Panc1 (cell line): ENCODE measurements around the gene NAGK. TPM values are rescaled to one million over a fixed set of nuclear protein-coding genes. Genes with fewer than 3 reads are reported as not detected.

ENCODE experiments used
- ATAC-seq: fragments of 200-7000 bp; cut with Tn5 transposase; 2 replicates; pipeline ENCODE4 v1.9.1; 2020; ENCODE audit warnings: mild to moderate bottlenecking, moderate library complexity
- BruUV-seq: library from RNA; stranded (reverse); fragments of 400-500 nt; replicated peaks from 2 replicates; lab custom pipeline; 2021; lab: Mats Ljungman, UMichigan
- CTCF ChIA-PET: fragments of 300-600 bp; sonication (Branson Sonifier 250); formaldehyde crosslinking; loops from one replicate; lab custom pipeline; 2022; ENCODE audit warnings: antibody characterized with exemption; lab: Charles Lee
- POLR2A ChIA-PET: fragments of 300-600 bp; sonication (Branson Sonifier 250); formaldehyde crosslinking; loops from one replicate; lab custom pipeline; 2022; ENCODE audit warnings: antibody characterized with exemption; lab: Charles Lee
- DNase-seq: peaks from one replicate; pipeline ENCODE4 v3.0.0-alpha.2; 2010; ENCODE audit warnings: low read depth, low spot score
- H3K27ac ChIP-seq: 2 replicates; pipeline ENCODE4 v1.5.1; 2011; ENCODE audit warnings: mild to moderate bottlenecking, low read length, inconsistent platforms
- H3K27me3 ChIP-seq: fragments of 200-500 bp; sonication (Bioruptor generic); 2 replicates; pipeline ENCODE4 v1.6.0; 2014; ENCODE audit warnings: low read length, inconsistent platforms; ENCODE audit not compliant: control insufficient read depth, insufficient read depth
- H3K36me3 ChIP-seq: fragments of 200-500 bp; sonication (Bioruptor generic); 2 replicates; pipeline ENCODE4 v1.5.1; 2014; ENCODE audit warnings: inconsistent platforms, mild to moderate bottlenecking, low read length, moderate library complexity; ENCODE audit not compliant: control insufficient read depth, insufficient read depth
- H3K4me1 ChIP-seq: 2 replicates; pipeline ENCODE4 v1.5.1; 2011; ENCODE audit warnings: inconsistent platforms, mild to moderate bottlenecking, low read length, moderate library complexity; ENCODE audit not compliant: control insufficient read depth, insufficient read depth
- H3K4me3 ChIP-seq, 2 experiments: 2 replicates each; pipeline ENCODE4 v1.5.1; 2011 to 2012; ENCODE audit warnings: low read depth in 2 of 2, low read length in 2 of 2, mild to moderate bottlenecking in 2 of 2, inconsistent platforms in 1 of 2, moderate library complexity in 1 of 2
- H3K9me3 ChIP-seq: fragments of 200-500 bp; sonication (Bioruptor generic); 2 replicates; pipeline ENCODE4 v1.5.1; 2014; ENCODE audit warnings: low read depth, mild to moderate bottlenecking, inconsistent platforms, low read length, moderate library complexity; ENCODE audit not compliant: control insufficient read depth, insufficient read depth
- CTCF ChIP-seq: fragments of 450-650 bp; IDR thresholded peaks from 2 replicates; pipeline ENCODE4 v1.5.1; 2017; ENCODE audit warnings: mild to moderate bottlenecking
- POLR2AphosphoS5 ChIP-seq: IDR thresholded peaks from 2 replicates; pipeline ENCODE4 v1.6.1; 2012; ENCODE audit warnings: mild to moderate bottlenecking, low read depth, low read length, moderate library complexity
- REST ChIP-seq, 2 experiments: IDR thresholded peaks; 2 replicates each; pipeline ENCODE4 v1.6.1; 2011 to 2012; ENCODE audit warnings: low read depth in 2 of 2, control low read depth in 1 of 2, low read length in 1 of 2, mild to moderate bottlenecking in 1 of 2, moderate library complexity in 1 of 2; ENCODE audit not compliant: insufficient read depth in 1 of 2
- SIN3A ChIP-seq: IDR thresholded peaks from 2 replicates; pipeline ENCODE4 v1.6.1; 2012; ENCODE audit warnings: low read depth, mild to moderate bottlenecking, low read length, moderate library complexity, borderline replicate concordance; ENCODE audit not compliant: insufficient read depth
- TCF7L2 ChIP-seq: IDR thresholded peaks from 2 replicates; pipeline ENCODE4 v1.6.1; 2011; ENCODE audit warnings: mild to moderate bottlenecking, low read depth, low read length, inconsistent platforms
- in situ Hi-C: cut with HindIII; loops from 2 replicates; pipeline ENCODE4 v1.10.0; 2016; ENCODE audit warnings: low sequenced_read_pairs, low pct_unique_long_range_greater_than_20kb
- intact Hi-C: fragments of 100-400 bp; cut with micrococcal nuclease; formaldehyde crosslinking; loops from one replicate; pipeline ENCODE4 v1.10.0; 2022; ENCODE audit not compliant: unreplicated experiment
- total RNA-seq: library from RNA; stranded (reverse); gene quantifications from one replicate; pipeline ENCODE4 v1.2.1, GENCODE V29; 2021; ENCODE audit not compliant: unreplicated experiment

The NAGK gene
- total RNA-seq, 1 experiment from 2014 or later, result 80.2 TPM

- ChIA-PET CTCF (no interaction called here), POLR2A (no interaction called here)
- in situ Hi-C loops, result no loop called here
- Histone ChIP-seq H3K27ac (no peak overlapping the region), H3K4me1 (no peaks in the 10 kb centered on the region), H3K4me3 (no peak overlapping the region), H3K9me3 (no peaks in the 10 kb centered on the region), H3K27me3 (no peaks in the 10 kb centered on the region), H3K36me3 (no peaks in the 10 kb centered on the region)
- no TSS peak for BruUV-seq
- TF ChIP-seq TCF7L2, result no peak
- no peak for TF ChIP-seq REST (IDR thresholded peaks at IDR 0.05; ENCODE audit: insufficient read depth in 1 of 2, low read depth in 2 of 2, low read length in 1 of 2)
- no peak for TF ChIP-seq POLR2AphosphoS5
- TF ChIP-seq CTCF, result no peak
- no peak for TF ChIP-seq SIN3A
- DNase-seq (no peak), ATAC-seq (no peak)
- intact Hi-C loops, result no loop called here
Measured at GRCh38 chr2:71113843-71114242, 45.4 kb downstream of the NAGK start.

- Histone ChIP-seq H3K36me3 (no peaks in the 10 kb centered on the region), H3K9me3 (no peaks in the 10 kb centered on the region), H3K4me1 (no peaks in the 10 kb centered on the region), H3K4me3 (no peak overlapping the region), H3K27me3 (no peaks in the 10 kb centered on the region), H3K27ac (no peak overlapping the region)
- in situ Hi-C loops, result no loop called here
- POLR2A ChIA-PET, result no interaction called here
- no peak for DNase-seq
- ATAC-seq, result no peak
- intact Hi-C loops, result no loop called here
- no TSS peak for BruUV-seq
- TF ChIP-seq CTCF, result no peak
- CTCF ChIA-PET, result no interaction called here
Measured at GRCh38 chr2:71117063-71117462, 48.6 kb downstream of the NAGK start.

GRCh38 chr2:71120195-71120594 is 51.7 kb downstream of the NAGK start:
- BruUV-seq, result no TSS peak
- no peak for TF ChIP-seq TCF7L2
- no peak for TF ChIP-seq SIN3A
- TF ChIP-seq POLR2AphosphoS5, result no peak
- no peak for TF ChIP-seq REST (IDR thresholded peaks at IDR 0.05; ENCODE audit: insufficient read depth in 1 of 2, low read depth in 2 of 2, low read length in 1 of 2)
- no peak for TF ChIP-seq CTCF

More at GRCh38 chr2:71120195-71120594, 51.7 kb downstream of the NAGK start:
- Histone ChIP-seq H3K36me3 (no peaks in the 10 kb centered on the region), H3K27ac (no peak overlapping the region), H3K9me3 (no peaks in the 10 kb centered on the region), H3K27me3 (no peaks in the 10 kb centered on the region), H3K4me3 (no peak overlapping the region), H3K4me1 (no peaks in the 10 kb centered on the region)
- ChIA-PET POLR2A (no interaction called here), CTCF (no interaction called here)
- DNase-seq (no peak), ATAC-seq (no peak)
- intact Hi-C loops (no loop called here), in situ Hi-C loops (no loop called here)
